ENCODE measurements around the gene OSM.

DNA sequence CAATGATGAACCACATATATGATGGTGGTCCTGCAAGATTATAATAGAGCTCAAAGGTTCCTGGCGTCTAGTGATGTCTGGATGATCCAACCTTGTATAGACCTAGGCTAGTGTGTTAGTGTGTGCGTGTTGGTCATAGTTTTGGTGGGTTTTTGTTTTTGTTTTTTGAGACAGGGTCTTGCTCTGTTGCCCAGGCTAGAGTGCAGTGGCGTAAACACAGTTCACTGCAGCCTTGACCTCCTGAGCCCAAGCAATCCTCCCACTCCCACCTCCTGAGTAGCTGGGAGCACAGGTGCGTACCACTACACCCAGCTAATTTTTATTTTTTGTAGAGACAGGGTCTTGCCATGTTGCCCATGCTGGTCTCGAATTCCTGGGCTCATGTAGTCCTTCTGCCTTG lies 13.3 kb upstream of the OSM start:
- TF ChIP-seq, protein P1, sequence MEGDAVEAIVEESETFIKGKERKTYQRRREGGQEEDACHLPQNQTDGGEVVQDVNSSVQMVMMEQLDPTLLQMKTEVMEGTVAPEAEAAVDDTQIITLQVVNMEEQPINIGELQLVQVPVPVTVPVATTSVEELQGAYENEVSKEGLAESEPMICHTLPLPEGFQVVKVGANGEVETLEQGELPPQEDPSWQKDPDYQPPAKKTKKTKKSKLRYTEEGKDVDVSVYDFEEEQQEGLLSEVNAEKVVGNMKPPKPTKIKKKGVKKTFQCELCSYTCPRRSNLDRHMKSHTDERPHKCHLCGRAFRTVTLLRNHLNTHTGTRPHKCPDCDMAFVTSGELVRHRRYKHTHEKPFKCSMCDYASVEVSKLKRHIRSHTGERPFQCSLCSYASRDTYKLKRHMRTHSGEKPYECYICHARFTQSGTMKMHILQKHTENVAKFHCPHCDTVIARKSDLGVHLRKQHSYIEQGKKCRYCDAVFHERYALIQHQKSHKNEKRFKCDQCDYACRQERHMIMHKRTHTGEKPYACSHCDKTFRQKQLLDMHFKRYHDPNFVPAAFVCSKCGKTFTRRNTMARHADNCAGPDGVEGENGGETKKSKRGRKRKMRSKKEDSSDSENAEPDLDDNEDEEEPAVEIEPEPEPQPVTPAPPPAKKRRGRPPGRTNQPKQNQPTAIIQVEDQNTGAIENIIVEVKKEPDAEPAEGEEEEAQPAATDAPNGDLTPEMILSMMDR (optimal IDR thresholded peaks at IDR 0.05 in 1 of 3, IDR thresholded peaks at IDR 0.05 in 1 of 3, conservative IDR thresholded peaks at IDR 0.05 in 1 of 3; ENCODE audit: extremely low read depth in 1 of 3, insufficient read depth in 2 of 3, low read length in 3 of 3), result no peak
- no peak for TF ChIP-seq EZH2 (IDR thresholded peaks at IDR 0.05; ENCODE audit: low read length)
